Stimulated activated CD8-positive, alpha-beta memory T cell treated with anti-CD3 and anti-CD28 coated beads, Interleukin-4, amount 100 ng/mL, for 1 hour (primary cell): Measurements from ENCODE around the gene ZDHHC1.

Source experiments
- DNase-seq, 2 donors: peaks; one replicate each; pipeline ENCODE4 v3.0.0-alpha.2; 2020; ENCODE audit warnings: low read depth in 2 of 2, low spot score in 1 of 2

Gene ZDHHC1, protein sequence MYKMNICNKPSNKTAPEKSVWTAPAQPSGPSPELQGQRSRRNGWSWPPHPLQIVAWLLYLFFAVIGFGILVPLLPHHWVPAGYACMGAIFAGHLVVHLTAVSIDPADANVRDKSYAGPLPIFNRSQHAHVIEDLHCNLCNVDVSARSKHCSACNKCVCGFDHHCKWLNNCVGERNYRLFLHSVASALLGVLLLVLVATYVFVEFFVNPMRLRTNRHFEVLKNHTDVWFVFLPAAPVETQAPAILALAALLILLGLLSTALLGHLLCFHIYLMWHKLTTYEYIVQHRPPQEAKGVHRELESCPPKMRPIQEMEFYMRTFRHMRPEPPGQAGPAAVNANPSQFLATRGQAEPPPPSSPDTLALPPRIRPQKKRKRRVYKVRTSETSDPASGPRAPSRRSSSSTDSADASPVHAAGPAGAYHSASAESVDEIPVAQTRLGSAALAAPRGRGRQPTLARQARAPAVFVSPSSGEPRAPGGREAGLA

DNA sequence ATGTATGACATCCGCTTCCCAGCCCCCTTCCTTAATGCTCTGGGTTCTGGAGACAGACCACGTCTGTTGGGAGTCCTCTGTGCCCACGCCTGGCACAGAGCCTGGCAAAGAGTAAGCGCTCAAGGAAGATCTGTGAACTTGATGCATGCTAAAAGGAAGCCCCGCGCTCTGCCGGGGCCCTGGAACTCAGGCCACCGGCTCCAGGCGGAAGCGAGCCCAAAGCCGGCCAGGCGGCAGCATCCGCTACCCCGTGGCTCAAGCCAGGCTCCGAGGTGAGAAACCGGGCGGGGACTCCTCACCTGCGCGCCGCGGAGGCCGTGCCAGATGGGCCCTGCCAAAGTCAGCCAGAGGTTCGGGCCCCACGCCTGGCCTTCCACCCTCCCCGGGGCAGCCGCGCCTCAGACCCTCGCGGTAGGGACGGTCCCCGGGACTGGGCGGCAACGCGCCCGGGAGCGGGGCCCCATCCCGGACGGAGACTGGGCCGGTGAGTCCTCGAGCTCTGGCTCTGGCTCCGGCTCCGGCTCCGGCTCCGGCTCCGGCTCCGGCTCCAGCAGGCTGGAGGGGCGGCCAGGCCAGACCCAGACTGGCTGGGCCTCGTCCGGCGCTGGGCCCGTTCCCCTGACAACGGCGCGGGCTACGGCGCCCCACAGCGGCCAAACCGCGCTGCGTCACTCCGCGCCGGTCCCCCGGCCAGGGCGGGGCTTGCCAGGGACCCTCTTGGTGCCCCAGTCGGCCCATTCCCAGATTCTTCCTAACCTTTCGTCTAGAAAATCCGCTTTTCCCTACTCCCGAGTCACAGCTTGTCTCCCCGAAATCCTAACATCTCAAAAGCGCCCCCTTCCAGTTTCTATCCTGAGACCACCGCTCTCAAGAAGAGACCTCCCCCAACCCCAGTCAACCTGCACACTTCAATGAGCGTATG, at the start of gene ZDHHC1:
ZDHHC1 (minus strand) TSS at position 606 of the 922 bp plus-strand sequence. CDS start 8,702 bp downstream, outside the sequence.
- DNase-seq, result no peak

DNA sequence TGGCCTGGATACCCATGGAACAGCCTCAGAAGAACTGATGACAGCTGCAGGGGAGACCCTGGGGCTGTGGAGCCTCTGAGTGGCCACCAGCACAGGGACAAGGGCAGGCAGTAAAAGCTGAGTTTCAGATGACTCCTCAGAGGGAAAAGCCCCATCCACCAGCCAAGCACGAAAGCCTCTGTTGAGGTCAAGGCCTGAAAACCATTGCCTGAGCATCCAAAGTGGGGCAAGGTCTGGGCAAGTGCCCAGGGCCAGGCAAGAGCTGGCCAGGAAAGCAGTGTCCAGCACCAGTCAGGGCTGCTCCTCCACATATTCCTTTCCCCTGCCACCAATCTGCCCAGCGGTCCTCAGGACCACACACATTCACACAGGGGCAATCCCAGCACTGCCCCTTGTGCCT, 48.3 kb upstream of the ZDHHC1 start:
- DNase-seq, result no peak

DNA sequence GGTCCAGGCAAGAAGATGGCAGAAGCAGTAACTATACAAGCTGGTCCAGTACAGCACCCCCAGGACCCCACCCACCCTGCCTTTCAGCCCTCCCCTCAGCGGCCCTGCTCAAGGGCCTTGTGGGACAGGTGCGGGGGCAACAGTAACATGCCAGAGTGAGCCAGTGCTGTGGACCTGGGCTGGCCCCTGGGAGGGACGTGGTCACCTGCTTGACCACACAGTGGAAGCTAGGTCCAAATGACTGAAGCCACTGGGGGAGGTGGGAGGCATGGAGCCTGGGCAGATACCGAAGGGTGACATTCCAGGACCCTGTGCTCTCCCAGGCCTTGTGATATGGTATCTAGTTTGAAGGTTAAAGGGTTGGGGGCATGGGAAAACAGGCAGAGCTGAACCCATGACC, 47.4 kb upstream of the ZDHHC1 start:
- DNase-seq, result no peak

- no peak for DNase-seq
Observed at GRCh38 chr16:67463059-67463458, 46.8 kb upstream of the ZDHHC1 start.

- DNase-seq, result no peak
Observed at GRCh38 chr16:67462279-67462655, 46.0 kb upstream of the ZDHHC1 start.

- no peak for DNase-seq
Observed at GRCh38 chr16:67461600-67462278, 45.5 kb upstream of the ZDHHC1 start.

- no peak for DNase-seq
Observed at GRCh38 chr16:67460961-67461360, 44.7 kb upstream of the ZDHHC1 start.

DNA sequence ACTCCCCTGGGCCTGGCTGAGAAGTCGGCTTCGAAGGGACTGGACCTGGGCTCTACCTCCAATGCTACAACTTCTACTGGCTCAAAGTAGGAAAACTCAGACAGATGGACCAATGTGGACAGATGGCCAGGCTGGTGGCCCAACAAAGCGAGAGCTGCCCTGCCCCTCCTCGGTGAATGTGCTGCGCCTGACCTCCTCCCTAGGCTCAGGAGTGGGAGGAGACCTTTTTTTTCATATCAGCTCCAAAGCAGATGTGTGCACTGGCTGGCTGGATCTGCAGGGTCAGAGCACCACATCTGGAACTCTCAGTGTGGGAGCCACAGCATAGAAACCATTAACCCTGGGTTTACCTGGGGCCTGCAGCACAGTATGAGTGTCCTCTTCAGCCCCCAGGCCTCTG, 43.9 kb upstream of the ZDHHC1 start:
- DNase-seq, result no peak

- no peak for DNase-seq
Observed at GRCh38 chr16:67459861-67460150, 43.5 kb upstream of the ZDHHC1 start.

DNA sequence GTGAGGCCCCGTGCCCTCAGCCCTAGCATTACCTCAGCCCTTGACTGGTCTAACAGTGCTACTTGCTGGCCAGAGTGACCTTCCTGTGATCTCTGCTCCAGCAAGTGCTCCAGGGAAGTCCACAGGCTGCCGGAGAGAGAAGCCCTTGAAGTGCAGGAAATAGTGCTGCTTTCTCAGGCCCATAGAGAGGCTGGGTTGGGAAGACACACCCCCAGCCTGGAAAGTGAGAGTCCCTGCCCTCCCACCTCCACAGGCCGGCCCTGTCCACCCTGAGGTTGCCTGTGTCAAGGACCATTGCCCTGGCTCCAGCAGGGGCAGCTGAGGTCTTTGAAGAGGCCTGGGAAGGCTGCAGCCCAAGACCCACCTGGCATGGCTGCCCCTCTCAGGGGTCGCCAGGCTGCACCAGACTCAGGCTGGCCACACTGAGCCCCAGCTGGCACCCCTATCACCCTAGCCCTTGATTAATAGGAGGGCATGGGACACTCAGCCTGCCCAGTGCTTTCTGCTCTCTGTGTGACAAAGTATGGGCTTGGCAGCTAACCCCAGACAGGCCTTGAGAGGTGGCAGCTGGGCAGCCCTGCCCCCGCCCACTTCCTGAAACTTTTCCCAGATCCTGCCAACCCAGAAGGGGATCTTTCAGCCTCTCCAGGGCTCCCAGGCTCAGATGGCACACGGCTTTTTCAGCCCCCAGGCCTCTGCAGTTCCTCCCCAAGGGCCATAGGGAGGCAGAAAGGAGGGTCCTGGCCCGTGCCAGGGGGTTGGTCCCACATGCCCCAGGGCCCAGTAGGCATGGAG, 43.0 kb upstream of the ZDHHC1 start:
- no peak for DNase-seq

DNA sequence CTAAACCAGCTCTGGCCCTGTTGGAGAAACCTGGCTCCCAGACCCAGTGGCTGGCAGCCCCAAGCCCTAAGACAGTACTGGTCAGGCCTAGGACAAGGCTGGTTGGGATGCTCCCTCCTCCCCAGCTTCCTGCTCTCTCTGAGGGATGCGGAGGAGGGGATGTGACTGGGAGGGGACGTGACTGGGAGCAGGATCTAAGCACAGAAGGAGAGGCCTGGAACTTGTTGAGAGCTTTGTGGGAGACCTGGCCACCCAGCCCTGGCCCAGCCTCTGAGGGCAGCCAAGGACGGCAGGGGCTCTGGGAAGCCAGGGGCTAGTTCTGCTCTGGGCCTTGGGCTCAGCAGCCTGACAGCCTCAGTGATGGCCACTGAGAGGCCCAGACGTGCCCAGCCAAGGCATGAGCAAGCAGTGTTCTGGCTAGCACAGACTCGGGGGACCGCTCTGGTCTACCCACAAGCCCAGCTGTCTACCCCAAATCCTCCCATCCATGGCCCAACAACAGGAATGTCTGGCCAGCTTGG, 41.9 kb upstream of the ZDHHC1 start:
- no peak for DNase-seq

GRCh38 chr16:67457611-67458010, 41.3 kb upstream of the ZDHHC1 start:
- no peak for DNase-seq

- no peak for DNase-seq
Observed at GRCh38 chr16:67456391-67457081, 40.3 kb upstream of the ZDHHC1 start.

GRCh38 chr16:67454852-67455251, 38.6 kb upstream of the ZDHHC1 start:
- DNase-seq, result no peak

DNA sequence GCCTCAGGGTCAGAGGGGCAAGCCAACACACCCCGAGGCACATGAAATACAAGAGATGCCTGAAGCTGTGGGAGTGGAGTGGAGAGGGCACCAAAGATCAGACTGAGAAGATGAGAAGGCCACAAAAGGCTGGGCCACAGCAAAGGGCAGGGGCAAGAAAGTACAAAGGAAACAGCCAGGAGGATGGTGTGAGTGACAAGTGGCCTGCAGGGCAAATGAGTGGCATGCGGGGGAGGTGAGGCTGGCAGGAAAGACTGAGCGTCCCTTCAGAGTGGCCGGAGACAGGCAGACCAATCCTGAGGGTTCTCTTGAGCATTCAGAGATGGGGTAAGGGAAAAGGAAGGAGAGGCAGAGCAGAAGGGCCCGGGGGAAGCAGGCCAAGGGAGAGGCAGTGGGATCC, 37.8 kb upstream of the ZDHHC1 start:
- DNase-seq, result no peak

GRCh38 chr16:67451704-67452435, 35.6 kb upstream of the ZDHHC1 start:
- DNase-seq, result no peak

- DNase-seq, result no peak
Observed at GRCh38 chr16:67451061-67451703, 34.9 kb upstream of the ZDHHC1 start.

DNA sequence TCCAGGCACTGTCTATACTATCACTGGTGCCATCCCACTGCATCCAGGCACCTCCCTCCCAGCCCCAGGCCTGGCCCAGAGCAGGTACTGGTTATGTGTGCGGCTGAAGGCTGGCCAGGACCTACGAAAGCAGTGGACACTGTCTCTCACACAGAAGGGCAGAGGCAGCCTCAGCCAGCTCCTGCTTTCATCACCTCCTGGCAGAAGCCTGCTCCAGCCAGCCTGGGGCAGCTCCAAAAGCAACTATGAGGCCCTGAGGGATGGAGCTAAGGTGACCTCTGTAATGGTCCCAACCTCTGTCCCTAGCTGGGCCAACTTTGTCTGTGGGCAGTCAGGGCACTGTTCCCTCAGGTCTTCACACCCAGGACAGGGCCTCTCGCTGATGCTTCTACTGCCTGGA, 33.5 kb upstream of the ZDHHC1 start:
- no peak for DNase-seq

DNA sequence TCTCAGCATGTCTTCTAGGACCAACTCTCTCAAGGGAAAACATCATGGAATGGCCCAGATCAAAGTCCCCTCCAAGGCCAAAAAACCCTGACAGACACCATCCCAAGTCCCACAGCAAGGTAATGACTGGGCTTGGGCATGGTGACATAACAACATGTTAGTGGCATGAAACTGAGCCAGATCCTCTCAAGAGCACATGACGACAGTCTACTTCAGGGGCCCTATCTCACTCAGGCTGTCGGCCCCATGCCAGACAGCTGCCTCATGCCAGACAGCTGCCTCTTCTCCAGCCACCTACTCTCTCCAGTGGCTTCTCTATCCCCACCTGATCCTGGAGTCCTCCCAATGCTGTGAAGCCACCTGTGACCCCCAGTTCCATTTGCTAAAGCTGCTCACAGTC, 33.1 kb upstream of the ZDHHC1 start:
- DNase-seq, result no peak
